A549 (cell line): ENCODE data around the gene SYT15.
"Not testable (repeated sequence)": the region's sequence is repeated elsewhere in the genome, so short reads cannot be mapped to it uniquely, and the experiment has no call there.

Experiments
- CTCF ChIP-seq: fragments of >200 bp; sonication (Bioruptor Twin); formaldehyde crosslinking; IDR thresholded peaks from 3 replicates; pipeline ENCODE4 v1.5.1; 2016
- POLR2A ChIP-seq: IDR thresholded peaks from 2 replicates; pipeline ENCODE4 v1.6.1; 2012; ENCODE audit warnings: mild to moderate bottlenecking, low read length
- TF ChIP-seq, protein P1 (sequence below): fragments of 450-650 bp; IDR thresholded peaks from 2 replicates; pipeline ENCODE4 v1.6.1; 2014; ENCODE audit warnings: antibody characterized with exemption

GRCh38 chr10:46572765-46573164 is 6.2 kb upstream of the SYT15 start:
- TF ChIP-seq POLR2A, CTCF: not testable (repeated sequence)
- TF ChIP-seq, protein P1, sequence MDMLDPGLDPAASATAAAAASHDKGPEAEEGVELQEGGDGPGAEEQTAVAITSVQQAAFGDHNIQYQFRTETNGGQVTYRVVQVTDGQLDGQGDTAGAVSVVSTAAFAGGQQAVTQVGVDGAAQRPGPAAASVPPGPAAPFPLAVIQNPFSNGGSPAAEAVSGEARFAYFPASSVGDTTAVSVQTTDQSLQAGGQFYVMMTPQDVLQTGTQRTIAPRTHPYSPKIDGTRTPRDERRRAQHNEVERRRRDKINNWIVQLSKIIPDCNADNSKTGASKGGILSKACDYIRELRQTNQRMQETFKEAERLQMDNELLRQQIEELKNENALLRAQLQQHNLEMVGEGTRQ = not testable (repeated sequence)
